NCI-H446 treated with DMSO at 0.1 percent for 48 hours (cell line): ENCODE measurements around the gene ANP32A.

Experiments used
- DNase-seq: peaks from one replicate; lab custom pipeline; 2025; lab: John Stamatoyannopoulos, UW

The ANP32A gene

GRCh38 chr15:68819495-68820294, 1.0 kb downstream of the ANP32A start:
- no peak for DNase-seq

- no peak for DNase-seq
These were observed 1.8 kb downstream of the ANP32A start for GRCh38 chr15:68818769-68819494.

GRCh38 chr15:68818066-68818768, 2.5 kb downstream of the ANP32A start:
- peak; percentile 41 for DNase-seq

- no peak for DNase-seq
These were observed 3.2 kb downstream of the ANP32A start for GRCh38 chr15:68817304-68818065.

- no peak for DNase-seq
These were observed 3.8 kb downstream of the ANP32A start for GRCh38 chr15:68816795-68817303.

- DNase-seq = no peak
These were observed 4.5 kb downstream of the ANP32A start for GRCh38 chr15:68816158-68816557.

GRCh38 chr15:68815598-68815997, 5.1 kb downstream of the ANP32A start:
- DNase-seq = no peak

GRCh38 chr15:68814596-68814995, 6.1 kb downstream of the ANP32A start:
- no peak for DNase-seq

- no peak for DNase-seq
These were observed 7.9 kb downstream of the ANP32A start for GRCh38 chr15:68812597-68813431.

GRCh38 chr15:68812069-68812468, 8.6 kb downstream of the ANP32A start:
- no peak for DNase-seq

- no peak for DNase-seq
These were observed 11.2 kb downstream of the ANP32A start for GRCh38 chr15:68809517-68809916.

- no peak for DNase-seq
These were observed 11.9 kb downstream of the ANP32A start for GRCh38 chr15:68808770-68809169.

GRCh38 chr15:68808091-68808490, 12.6 kb downstream of the ANP32A start:
- DNase-seq = no peak

GRCh38 chr15:68807249-68807648, 13.4 kb downstream of the ANP32A start:
- DNase-seq = no peak

- DNase-seq = no peak
These were observed 14.3 kb downstream of the ANP32A start for GRCh38 chr15:68806220-68807060.

- no peak for DNase-seq
These were observed 18.3 kb downstream of the ANP32A start for GRCh38 chr15:68802373-68802772.

- no peak for DNase-seq
These were observed 19.0 kb downstream of the ANP32A start for GRCh38 chr15:68801572-68802148.

- DNase-seq = no peak
These were observed 19.8 kb downstream of the ANP32A start for GRCh38 chr15:68800875-68801274.

GRCh38 chr15:68798346-68799094, 22.2 kb downstream of the ANP32A start:
- no peak for DNase-seq
